Measurements from ENCODE around the gene JUP.

DNA sequence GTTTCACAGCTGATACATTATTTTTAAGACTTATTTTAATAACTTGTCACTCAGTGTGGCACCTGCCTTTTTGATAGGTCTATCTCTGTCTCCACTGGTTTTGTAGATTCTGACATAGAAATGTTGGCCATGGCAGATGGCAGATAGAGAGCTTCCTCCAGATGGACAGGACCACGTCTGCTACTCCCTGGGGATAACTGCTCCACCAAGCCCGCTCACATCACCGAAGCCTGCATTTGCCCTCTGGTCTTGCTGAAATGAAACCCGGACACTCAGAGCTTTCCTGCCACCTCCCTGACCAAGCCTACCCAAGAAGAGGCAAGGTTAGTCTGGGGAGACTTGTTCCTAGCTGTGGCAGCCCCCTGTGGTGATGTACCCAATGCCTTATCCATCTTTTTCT lies 35.6 kb downstream of the JUP start:
- TF ChIP-seq SUZ12 (IDR thresholded peaks at IDR 0.05; ENCODE audit: extremely low read depth, insufficient read depth, insufficient read length) (no peak), ZNF274 (IDR thresholded peaks at IDR 0.05; ENCODE audit: low read depth, low read length) (no peak)

Measured in NT2/D1 (cell line).